ENCODE measurements around the gene ANKRD44.

ANKRD44 gene

DNA sequence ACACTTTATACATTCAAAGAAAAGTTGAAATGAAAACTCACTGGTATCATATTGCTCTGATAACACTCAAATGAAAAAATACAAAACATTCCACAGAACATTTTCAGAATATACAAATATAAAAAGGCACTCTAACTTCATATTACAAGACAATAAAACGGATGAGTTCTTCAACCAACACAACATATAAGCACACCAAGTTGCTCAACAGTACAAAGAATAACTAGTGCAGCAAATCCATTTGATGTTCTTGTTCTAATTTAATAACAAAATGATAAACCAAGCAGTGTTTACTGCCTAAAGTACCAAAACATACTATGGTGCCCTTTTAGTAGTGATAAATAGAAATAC lies 323.3 kb downstream of the ANKRD44 start:
- Histone ChIP-seq H3K27me3 (replicated peaks; ENCODE audit: control insufficient read depth, insufficient read depth, low read length) (no peaks in the 10 kb centered on the region), H3K9me3 (ENCODE audit: control insufficient read depth, low read length) (no peaks in the 10 kb centered on the region), H3K36me3 (ENCODE audit: control insufficient read depth, insufficient read depth, low read length, severe bottlenecking) (no peaks in the 10 kb centered on the region), H3K9ac (ENCODE audit: low read length) (peak overlapping the region; percentile 71), H3K4me1 (ENCODE audit: control insufficient read depth, insufficient read depth, low read length) (peaks cover 47% of the 10 kb centered on the region), H3K4me3 (ENCODE audit: low read length) (peak overlapping the region; percentile 71)
- peak; percentile 58 for DNase-seq (ENCODE audit: low read depth)

DNA sequence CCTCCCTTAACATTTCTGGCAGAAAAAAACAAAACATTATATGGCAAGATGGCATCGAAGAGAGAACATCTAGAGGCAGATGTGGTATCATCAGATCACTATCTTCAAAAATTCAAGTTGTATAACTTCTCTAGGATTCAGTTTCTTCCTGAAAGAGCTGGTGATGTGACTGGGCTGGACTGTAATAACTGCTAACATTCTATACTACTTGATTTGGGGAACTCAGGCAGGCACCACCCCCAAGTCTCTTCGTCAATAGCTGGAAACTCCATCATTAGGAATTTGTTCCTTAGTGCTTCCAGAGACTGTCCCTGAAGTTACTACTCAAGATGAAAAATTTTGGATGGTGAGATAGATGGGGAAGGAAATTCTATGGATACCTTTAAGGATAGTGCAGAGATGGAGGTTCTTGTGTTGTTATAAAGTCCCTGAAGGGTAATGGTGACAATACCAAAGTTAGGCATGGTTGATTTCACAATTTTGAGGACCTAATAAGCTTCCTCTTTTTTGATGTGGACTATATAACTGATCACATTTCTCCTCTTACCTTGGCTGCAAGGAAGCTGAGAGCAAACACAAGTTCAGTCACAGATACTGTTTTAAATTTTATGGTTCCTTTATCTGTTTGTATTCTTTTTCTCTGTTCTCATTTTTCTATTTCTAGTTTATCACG lies 324.9 kb downstream of the ANKRD44 start:
- H3K9me3 ChIP-seq (ENCODE audit: control insufficient read depth, low read length): no peaks in the 10 kb centered on the region

DNA sequence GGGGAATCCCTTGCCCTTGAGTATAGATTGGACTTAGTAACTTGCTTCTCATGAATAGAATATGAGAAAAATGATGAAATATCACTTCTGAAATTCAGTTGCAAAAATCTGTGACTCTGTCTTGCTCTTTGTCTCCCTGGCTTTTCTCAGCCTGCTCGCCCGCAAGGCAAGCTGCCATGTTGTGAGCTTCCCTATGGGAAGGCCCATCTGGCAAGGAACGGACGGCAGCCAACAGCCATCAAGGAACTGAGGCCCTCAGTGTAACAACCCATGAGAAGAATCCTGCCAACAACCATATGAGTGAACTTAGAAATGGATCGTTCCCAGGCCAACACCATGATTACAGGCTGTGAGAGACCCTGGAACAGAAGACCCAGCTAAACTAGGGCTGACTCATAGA lies 325.7 kb downstream of the ANKRD44 start:
- Histone ChIP-seq H3K27me3 (replicated peaks; ENCODE audit: control insufficient read depth, insufficient read depth, low read length) (no peaks in the 10 kb centered on the region), H3K9ac (ENCODE audit: low read length) (peak overlapping the region; percentile 9), H3K4me1 (ENCODE audit: control insufficient read depth, insufficient read depth, low read length) (peaks cover 47% of the 10 kb centered on the region), H3K36me3 (ENCODE audit: control insufficient read depth, insufficient read depth, low read length, severe bottlenecking) (no peaks in the 10 kb centered on the region), H3K9me3 (ENCODE audit: control insufficient read depth, low read length) (no peaks in the 10 kb centered on the region), H3K4me3 (ENCODE audit: low read length) (no peak overlapping the region)
- DNase-seq (ENCODE audit: low read depth): no peak

More for the DNA sequence above, 324.9 kb downstream of the ANKRD44 start:
- no peak for DNase-seq (ENCODE audit: low read depth)
- H3K27me3 ChIP-seq (replicated peaks; ENCODE audit: control insufficient read depth, insufficient read depth, low read length): no peaks in the 10 kb centered on the region
- no peak overlapping the region for H3K4me3 ChIP-seq (ENCODE audit: low read length)
- no peak overlapping the region for H3K9ac ChIP-seq (ENCODE audit: low read length)
- H3K36me3 ChIP-seq (ENCODE audit: control insufficient read depth, insufficient read depth, low read length, severe bottlenecking): no peaks in the 10 kb centered on the region
- peaks cover 47% of the 10 kb centered on the region for H3K4me1 ChIP-seq (ENCODE audit: control insufficient read depth, insufficient read depth, low read length)

DNA sequence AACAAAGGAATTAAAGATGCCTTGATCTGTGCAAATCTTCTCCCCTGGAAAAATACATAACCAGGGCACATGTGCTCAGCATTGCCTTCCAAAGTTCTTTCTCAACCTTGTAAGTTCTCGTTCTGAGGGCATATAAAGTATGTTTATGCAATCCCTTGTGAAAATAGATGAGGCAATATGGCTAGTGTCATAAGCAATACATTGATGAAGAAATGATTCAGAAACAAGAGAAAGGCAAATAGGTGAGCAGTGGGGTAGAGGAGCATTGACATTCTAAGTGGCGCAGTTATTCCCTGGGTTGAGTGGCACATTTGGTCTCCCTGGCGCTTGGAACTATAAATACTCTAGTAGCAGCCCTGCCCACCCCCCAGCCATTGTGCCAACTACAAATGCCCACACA lies 326.6 kb downstream of the ANKRD44 start:
- Histone ChIP-seq H3K36me3 (ENCODE audit: control insufficient read depth, insufficient read depth, low read length, severe bottlenecking) (no peaks in the 10 kb centered on the region), H3K4me1 (ENCODE audit: control insufficient read depth, insufficient read depth, low read length) (peaks cover 40% of the 10 kb centered on the region), H3K9ac (ENCODE audit: low read length) (peak overlapping the region; percentile 22), H3K27me3 (replicated peaks; ENCODE audit: control insufficient read depth, insufficient read depth, low read length) (no peaks in the 10 kb centered on the region), H3K4me3 (ENCODE audit: low read length) (no peak overlapping the region), H3K9me3 (ENCODE audit: control insufficient read depth, low read length) (no peaks in the 10 kb centered on the region)
- DNase-seq (ENCODE audit: low read depth): peak; percentile 91

DNA sequence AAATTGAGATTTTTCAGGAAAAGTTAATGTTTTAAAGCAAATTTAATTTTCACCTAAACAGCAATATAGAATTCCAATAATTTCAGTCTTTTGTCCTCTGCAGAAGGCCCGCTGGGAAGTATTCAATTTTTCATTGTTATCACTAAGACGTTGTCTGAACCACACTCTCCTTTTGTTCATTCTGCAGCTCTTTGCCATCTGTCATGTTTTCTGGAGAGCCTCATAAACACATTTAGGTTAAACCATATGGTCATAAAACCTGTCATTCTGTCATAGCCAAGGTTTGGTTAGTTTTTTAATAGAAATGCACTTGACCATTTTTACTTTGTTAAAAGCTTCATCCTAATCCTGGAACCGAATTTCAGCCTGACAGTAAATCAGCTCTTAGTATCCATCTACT lies 330.1 kb downstream of the ANKRD44 start:
- peaks cover 19% of the 10 kb centered on the region for H3K4me1 ChIP-seq (ENCODE audit: control insufficient read depth, insufficient read depth, low read length)
- H3K36me3 ChIP-seq (ENCODE audit: control insufficient read depth, insufficient read depth, low read length, severe bottlenecking): no peaks in the 10 kb centered on the region
- H3K9me3 ChIP-seq (ENCODE audit: control insufficient read depth, low read length): no peaks in the 10 kb centered on the region
- H3K4me3 ChIP-seq (ENCODE audit: low read length): no peak overlapping the region
- H3K27me3 ChIP-seq (replicated peaks; ENCODE audit: control insufficient read depth, insufficient read depth, low read length): no peaks in the 10 kb centered on the region
- no peak for DNase-seq (ENCODE audit: low read depth)
- no peak overlapping the region for H3K9ac ChIP-seq (ENCODE audit: low read length)

DNA sequence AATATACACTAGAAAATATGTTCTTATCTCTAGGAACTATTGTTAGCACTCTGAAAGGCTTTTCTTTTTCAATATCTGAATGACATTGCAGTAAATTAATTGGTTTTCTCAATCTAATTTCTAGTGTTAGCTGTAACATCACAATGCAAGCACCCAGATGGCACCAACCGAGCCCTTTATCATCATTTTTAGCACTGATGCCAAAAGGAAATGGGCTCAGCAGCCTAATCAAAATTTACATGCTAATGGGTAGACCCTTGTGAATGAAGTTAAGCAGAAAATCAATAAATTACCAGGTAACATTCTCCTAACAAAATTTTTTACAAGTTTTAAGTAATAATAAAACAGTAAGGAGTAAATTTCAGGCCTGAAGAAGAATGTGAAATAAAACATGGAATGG lies 330.6 kb downstream of the ANKRD44 start:
- Histone ChIP-seq H3K9ac (ENCODE audit: low read length) (no peak overlapping the region), H3K4me1 (ENCODE audit: control insufficient read depth, insufficient read depth, low read length) (peaks cover 17% of the 10 kb centered on the region), H3K9me3 (ENCODE audit: control insufficient read depth, low read length) (no peaks in the 10 kb centered on the region), H3K4me3 (ENCODE audit: low read length) (no peak overlapping the region), H3K27me3 (replicated peaks; ENCODE audit: control insufficient read depth, insufficient read depth, low read length) (no peaks in the 10 kb centered on the region), H3K36me3 (ENCODE audit: control insufficient read depth, insufficient read depth, low read length, severe bottlenecking) (no peaks in the 10 kb centered on the region)
- DNase-seq (ENCODE audit: low read depth): no peak

DNA sequence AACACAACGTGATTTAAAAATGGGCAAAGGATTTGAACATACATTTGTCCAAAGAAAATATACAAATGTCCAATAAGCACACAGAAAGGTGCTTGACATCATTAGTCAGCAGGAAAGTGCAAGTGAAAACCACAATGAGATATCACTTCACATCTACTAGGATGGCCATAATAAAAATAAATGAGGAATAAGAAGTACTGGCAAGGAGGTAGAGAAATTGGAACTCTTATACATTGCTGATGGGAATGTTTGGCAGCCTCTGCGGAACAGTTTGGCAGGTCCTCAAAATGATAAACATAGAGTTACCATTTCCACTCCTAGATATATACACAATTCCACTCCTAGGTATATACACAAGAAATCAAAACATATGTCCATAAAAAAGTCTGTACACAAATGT lies 333.1 kb downstream of the ANKRD44 start:
- no peak overlapping the region for H3K4me3 ChIP-seq (ENCODE audit: low read length)
- H3K4me1 ChIP-seq (ENCODE audit: control insufficient read depth, insufficient read depth, low read length): no peaks in the 10 kb centered on the region
- no peaks in the 10 kb centered on the region for H3K9me3 ChIP-seq (ENCODE audit: control insufficient read depth, low read length)
- H3K36me3 ChIP-seq (ENCODE audit: control insufficient read depth, insufficient read depth, low read length, severe bottlenecking): no peaks in the 10 kb centered on the region
- DNase-seq (ENCODE audit: low read depth): no peak
- H3K27me3 ChIP-seq (replicated peaks; ENCODE audit: control insufficient read depth, insufficient read depth, low read length): no peaks in the 10 kb centered on the region
- no peak overlapping the region for H3K9ac ChIP-seq (ENCODE audit: low read length)

DNA sequence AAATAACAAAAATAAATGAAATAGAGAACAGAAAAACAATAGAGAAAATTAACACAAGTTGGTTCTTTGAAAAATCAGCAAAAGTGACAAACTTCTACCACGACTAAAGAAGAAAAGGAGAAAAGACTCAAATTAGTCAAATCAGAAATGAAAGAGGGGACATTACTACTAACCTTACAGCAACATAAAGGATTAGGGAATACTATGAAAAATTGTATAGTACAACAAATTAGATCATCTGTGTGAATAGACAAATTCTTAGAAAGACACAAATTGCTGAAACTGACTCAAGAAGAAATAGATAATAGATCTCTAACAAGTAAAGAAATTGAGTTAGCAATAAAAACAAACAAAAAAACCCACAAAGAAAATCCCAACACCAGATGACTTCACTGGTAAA lies 335.6 kb downstream of the ANKRD44 start:
- Histone ChIP-seq H3K36me3 (ENCODE audit: control insufficient read depth, insufficient read depth, low read length, severe bottlenecking) (no peaks in the 10 kb centered on the region), H3K9ac (ENCODE audit: low read length) (no peak overlapping the region), H3K27me3 (replicated peaks; ENCODE audit: control insufficient read depth, insufficient read depth, low read length) (no peaks in the 10 kb centered on the region), H3K4me1 (ENCODE audit: control insufficient read depth, insufficient read depth, low read length) (no peaks in the 10 kb centered on the region), H3K9me3 (ENCODE audit: control insufficient read depth, low read length) (no peaks in the 10 kb centered on the region), H3K4me3 (ENCODE audit: low read length) (no peak overlapping the region)
- DNase-seq (ENCODE audit: low read depth): no peak

DNA sequence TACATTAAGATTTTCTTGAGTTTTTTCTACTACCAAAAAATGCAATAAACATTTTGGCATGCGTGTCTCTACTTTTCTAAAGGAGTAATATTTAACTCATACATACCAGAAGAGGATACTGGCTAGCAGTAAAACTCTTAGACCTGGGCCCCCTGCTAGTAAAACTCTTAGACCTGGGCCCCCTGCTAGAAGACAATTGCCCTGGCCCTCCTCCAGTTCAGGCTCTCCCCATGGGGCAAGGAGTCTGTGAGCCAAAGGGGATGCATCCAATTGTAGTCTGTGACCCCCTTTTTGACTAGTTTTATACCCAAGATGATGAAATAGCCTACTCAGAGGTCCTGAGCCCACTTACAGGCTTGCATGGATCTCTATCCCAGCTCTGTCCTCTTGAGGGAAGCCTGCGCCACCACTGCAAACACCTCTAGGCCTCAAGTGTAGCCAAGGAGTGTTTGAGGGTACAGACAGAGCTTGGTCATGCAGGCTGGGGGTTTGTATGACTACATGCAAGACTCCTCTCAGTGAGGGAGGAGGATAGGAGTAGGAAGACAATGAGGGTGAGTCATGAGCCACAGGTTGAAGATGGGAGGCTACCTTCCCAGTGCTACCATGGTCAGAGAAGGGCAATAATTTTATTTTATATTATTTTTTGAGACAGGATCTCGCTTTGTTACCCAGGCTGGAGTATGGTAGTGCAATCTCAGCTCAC lies 338.9 kb downstream of the ANKRD44 start:
- Histone ChIP-seq H3K36me3 (ENCODE audit: control insufficient read depth, insufficient read depth, low read length, severe bottlenecking) (no peaks in the 10 kb centered on the region), H3K4me1 (ENCODE audit: control insufficient read depth, insufficient read depth, low read length) (peaks cover 6% of the 10 kb centered on the region), H3K9me3 (ENCODE audit: control insufficient read depth, low read length) (no peaks in the 10 kb centered on the region), H3K4me3 (ENCODE audit: low read length) (no peak overlapping the region), H3K27me3 (replicated peaks; ENCODE audit: control insufficient read depth, insufficient read depth, low read length) (no peaks in the 10 kb centered on the region), H3K9ac (ENCODE audit: low read length) (no peak overlapping the region)
- no peak for DNase-seq (ENCODE audit: low read depth)

DNA sequence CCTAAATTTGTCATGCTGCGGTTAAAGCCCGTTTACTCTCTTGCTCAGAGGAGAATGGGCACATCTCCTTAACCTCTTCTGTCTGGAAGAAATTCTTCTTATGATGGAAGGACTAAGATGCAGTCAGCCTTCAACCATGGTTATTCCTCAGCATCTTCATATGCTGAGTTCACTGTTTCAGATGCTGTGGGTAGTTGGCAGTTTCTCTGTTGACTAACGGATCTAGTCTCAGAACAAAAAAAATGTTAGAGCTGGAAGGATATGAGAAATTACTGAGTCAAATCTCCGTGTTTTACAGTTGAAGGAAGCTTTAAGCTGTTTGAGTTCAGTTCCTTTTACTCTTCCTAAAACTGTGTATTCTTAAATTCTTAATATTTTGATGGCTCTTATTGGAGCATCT lies 340.5 kb downstream of the ANKRD44 start:
- Histone ChIP-seq H3K36me3 (ENCODE audit: control insufficient read depth, insufficient read depth, low read length, severe bottlenecking) (no peaks in the 10 kb centered on the region), H3K27me3 (replicated peaks; ENCODE audit: control insufficient read depth, insufficient read depth, low read length) (no peaks in the 10 kb centered on the region), H3K4me1 (ENCODE audit: control insufficient read depth, insufficient read depth, low read length) (peaks cover 15% of the 10 kb centered on the region), H3K4me3 (ENCODE audit: low read length) (no peak overlapping the region), H3K9ac (ENCODE audit: low read length) (no peak overlapping the region), H3K9me3 (ENCODE audit: control insufficient read depth, low read length) (no peaks in the 10 kb centered on the region)
- DNase-seq (ENCODE audit: low read depth): peak; percentile 14

DNA sequence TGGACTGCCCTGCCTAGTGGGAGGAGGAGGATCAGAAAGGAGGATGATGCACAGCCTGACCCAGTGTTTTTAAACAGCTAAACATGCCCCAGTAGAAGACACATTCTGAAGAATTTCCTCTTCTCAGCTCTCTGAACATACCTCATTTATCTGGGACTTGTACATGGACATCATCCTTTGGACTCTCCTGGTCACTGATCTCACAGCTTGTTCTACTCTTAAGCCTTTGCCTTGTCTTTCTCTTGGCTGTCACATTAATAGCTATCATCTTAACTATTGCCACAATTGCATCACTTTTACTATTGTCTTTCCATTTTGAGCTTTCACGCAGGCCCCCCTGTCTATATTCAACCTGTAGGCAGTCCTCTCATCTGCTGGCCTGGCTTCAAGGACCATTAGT lies 342.1 kb downstream of the ANKRD44 start:
- Histone ChIP-seq H3K36me3 (ENCODE audit: control insufficient read depth, insufficient read depth, low read length, severe bottlenecking) (no peaks in the 10 kb centered on the region), H3K4me3 (ENCODE audit: low read length) (no peak overlapping the region), H3K9me3 (ENCODE audit: control insufficient read depth, low read length) (no peaks in the 10 kb centered on the region), H3K9ac (ENCODE audit: low read length) (no peak overlapping the region), H3K27me3 (replicated peaks; ENCODE audit: control insufficient read depth, insufficient read depth, low read length) (no peaks in the 10 kb centered on the region), H3K4me1 (ENCODE audit: control insufficient read depth, insufficient read depth, low read length) (peaks cover 15% of the 10 kb centered on the region)
- no peak for DNase-seq (ENCODE audit: low read depth)

DNA sequence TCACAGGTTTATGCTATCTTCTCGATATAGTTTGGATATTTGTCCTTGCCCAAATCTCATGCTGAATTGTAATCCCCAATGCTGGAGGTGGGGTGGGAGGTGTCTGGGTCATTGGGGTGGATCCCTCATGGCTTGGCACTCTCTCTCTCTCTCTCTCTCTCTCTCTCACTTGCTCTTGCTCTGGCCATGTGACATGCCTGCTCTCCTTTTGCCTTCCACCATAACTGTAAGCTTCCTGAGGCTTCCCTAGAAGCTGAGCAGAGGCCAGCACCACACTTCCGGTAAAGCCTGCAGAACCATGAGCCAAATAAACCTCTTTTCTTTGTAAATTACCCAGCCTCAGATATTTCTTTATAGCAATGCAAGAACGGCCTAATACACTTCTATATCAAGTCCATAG lies 342.8 kb downstream of the ANKRD44 start:
- no peak overlapping the region for H3K9ac ChIP-seq (ENCODE audit: low read length)
- peaks cover 15% of the 10 kb centered on the region for H3K4me1 ChIP-seq (ENCODE audit: control insufficient read depth, insufficient read depth, low read length)
- H3K4me3 ChIP-seq (ENCODE audit: low read length): peak overlapping the region; percentile 81
- H3K27me3 ChIP-seq (replicated peaks; ENCODE audit: control insufficient read depth, insufficient read depth, low read length): no peaks in the 10 kb centered on the region
- H3K9me3 ChIP-seq (ENCODE audit: control insufficient read depth, low read length): no peaks in the 10 kb centered on the region
- no peak for DNase-seq (ENCODE audit: low read depth)
- no peaks in the 10 kb centered on the region for H3K36me3 ChIP-seq (ENCODE audit: control insufficient read depth, insufficient read depth, low read length, severe bottlenecking)

All from adipocyte (in vitro differentiated cells).